Stimulated activated CD4-positive, alpha-beta T cell treated with anti-CD3 and anti-CD28 coated beads, TNF-alpha, amount 100 ng/mL, for 24 hours (primary cell): ENCODE data around the gene SPECC1.
"Not testable (repeated sequence)": the region's sequence is repeated elsewhere in the genome, so short reads cannot be mapped to it uniquely, and the experiment has no call there.

Source experiments
- DNase-seq, 3 experiments: peaks; one replicate each; pipeline ENCODE4 v3.0.0-alpha.2; 2020; ENCODE audit warnings: low read depth in 3 of 3

Gene SPECC1

DNA sequence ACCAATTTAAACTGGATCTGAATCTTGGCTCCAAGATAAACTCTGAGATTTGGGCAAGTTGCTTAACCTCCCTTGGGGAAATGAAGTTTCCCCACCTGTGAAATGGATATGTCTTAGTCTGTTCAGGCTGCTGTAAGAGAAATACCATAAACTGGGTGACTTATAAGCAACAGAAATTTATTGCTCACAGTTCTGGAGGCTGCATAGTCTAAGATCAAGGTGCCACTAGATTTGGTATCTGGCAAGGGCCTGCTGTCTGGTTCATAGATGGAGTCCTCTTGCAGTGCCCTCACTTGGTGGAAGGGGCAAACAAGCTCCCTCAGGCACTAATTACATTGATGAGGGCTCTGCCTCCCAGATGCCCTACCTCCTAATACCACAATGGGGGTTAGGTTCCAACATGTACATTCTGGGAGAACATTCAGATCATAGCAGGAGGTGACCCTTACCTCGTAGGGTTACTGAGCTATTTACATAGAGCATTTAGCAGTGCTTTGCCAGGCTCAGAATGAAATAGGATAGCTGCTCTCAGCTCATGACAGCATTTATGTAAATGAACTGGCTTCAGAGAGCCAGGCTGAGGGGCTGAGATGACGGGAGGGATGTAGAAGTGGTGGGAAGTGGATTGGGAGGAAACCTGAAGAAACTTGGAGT is 83.9 kb downstream of the SPECC1 start:
- no peak for DNase-seq

DNA sequence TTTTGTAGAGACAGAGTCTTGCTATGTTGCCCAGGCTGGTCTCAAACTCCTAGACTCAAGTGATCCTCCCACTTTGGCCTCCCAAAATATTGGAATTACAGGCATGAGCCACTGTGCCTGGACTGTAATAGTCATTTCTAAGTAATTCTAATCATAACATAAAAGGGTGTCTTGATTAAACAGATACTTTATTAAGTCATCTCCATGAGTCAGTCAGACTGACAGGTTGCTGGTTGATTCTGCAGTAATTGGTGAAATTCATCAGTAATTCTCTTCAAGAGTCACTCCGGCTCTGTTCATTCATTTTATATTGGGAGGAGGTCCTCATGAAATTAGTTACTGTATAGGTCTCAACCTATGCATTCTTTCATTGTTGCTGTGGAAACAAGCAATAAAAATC is 85.6 kb downstream of the SPECC1 start:
- DNase-seq: no peak

GRCh38 chr17:20095336-20096080 is 86.3 kb downstream of the SPECC1 start:
- no peak for DNase-seq

- no peak for DNase-seq
These were observed 87.3 kb downstream of the SPECC1 start for GRCh38 chr17:20096430-20096829.

DNA sequence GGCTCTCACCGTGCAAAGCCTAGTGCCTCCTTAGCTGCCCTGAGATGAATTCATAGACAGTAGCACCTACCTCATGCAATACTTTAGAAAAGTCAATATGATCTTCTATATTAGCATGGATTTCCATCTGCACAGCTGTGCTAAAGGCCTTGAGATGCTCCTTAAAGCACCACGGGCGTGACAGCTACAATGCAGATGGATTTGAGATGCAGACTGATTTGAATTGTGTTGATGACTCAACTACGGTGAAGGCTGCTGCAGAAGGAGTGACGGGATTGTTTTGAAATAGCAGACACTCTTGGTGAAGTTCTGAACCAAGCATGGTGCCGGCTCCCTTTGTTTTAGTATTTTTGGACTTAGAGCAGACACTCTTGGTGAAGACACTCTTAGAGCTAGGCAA is 88.2 kb downstream of the SPECC1 start:
- no peak for DNase-seq

DNA sequence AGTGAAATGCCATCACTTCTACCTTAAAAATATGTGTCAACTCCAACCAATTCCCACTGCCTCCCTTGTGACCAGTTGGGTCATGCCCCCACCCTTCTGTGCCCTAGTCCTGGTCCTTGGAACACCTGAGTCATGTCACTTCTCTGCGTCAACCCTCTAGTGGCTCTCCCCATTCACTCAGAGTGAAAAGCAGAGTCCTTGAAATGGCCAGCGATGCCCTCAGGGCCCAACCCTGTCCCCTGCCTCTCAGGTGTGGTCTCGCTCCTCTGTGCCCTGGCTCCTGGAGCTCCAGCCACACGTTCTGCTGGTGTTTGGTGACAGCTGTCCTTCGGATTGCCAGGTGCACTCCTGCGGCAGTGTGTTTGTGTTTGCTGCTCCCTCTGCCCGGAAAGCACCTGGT is 89.2 kb downstream of the SPECC1 start:
- DNase-seq: no peak

- DNase-seq: not testable (repeated sequence)
These were observed 91.6 kb downstream of the SPECC1 start for GRCh38 chr17:20100806-20101205.

DNA sequence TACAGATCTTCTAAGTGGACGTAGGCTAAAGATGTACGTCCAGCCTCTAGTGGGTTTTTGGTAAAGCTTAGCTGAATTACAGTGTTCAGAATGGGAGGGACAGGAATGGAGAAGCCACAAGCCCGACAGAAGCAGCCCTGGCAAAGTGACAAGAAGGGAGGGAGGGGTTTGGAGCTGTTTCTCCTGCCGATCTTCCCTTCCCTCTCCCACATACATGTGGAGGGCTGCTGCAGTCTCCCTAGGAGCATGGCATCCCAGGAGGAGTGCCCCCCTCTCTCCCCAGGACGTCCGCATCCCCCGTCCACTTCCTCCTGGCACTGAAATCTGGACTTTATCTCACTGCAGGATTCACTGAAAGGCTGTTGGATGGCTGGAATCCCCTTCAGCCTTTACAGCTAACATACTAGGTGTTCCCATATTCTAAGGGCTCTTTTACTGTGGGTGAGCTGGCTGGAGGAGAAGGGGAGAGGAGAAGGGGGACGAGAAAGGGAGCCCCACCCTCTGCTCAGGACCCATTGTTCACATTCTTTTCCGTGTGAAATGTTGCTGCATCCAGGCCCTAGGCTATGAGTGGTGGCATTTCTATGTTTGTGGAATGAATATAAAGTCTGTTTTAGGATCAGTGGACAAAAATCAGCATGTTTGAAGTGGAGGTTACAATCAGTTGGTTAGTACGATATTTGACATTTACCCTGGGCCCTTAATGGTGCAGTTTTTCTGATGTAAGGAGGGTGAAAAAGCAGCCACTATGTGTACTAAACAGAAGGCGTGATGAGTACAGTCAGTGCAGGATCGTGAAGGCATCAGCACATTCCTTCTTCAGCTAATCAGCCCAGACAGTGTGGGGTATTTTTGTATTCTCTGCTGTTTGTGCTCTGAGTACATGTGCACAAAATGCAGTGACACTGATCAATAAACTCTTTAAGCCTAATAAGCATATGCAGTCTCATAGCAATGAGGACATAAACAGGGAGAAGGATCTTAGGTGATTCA is 94.6 kb downstream of the SPECC1 start:
- DNase-seq: no peak

- no peak for DNase-seq
These were observed 96.6 kb downstream of the SPECC1 start for GRCh38 chr17:20105539-20106280.

- DNase-seq: not testable (repeated sequence)
These were observed 97.3 kb downstream of the SPECC1 start for GRCh38 chr17:20106446-20106845.

DNA sequence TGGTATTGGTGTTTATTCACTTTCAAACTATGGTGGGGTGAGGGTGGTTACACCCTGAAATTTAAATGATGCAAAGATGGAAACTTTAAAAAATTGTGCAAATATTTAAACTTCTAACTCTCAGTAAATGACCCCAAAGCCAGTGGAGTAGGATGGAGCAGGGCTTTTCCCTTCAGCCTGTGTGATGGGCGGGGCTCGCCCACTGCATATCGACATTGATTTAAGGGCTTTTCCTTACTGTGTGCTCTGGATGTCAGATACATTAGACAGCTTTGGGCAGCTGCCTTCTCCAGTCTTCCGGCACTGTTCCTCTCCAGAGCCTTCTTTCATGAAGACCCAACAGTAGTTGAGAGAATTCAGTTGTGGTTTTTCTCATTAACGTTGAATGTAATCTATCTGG is 99.9 kb downstream of the SPECC1 start:
- DNase-seq: no peak

DNA sequence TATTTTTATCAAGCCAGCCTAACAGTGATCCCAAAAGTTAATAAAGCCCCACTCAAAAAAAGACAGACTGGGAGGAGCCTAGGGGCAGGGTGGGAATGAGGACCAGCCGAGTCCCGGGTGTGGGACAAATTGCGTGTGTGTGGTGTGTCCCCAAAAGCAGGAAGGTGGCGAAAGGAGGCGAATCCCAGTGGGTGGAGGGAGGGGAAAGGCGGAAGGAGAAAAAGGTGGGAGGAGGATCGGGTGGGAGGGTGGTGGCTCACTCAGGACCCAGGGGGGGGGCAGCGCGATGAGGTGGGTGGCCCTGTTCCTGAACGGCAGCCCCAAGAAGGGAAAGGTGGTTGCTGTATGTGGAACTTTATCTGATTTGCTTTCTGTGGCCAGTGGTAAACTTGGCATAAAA is 102.4 kb downstream of the SPECC1 start:
- DNase-seq: no peak

- no peak for DNase-seq
These were observed 105.3 kb downstream of the SPECC1 start for GRCh38 chr17:20114466-20114865.

- peak; percentile 17 to 41 (median 40) for DNase-seq
These were observed 107.6 kb downstream of the SPECC1 start for GRCh38 chr17:20116683-20117309.

- DNase-seq: no peak
These were observed 109.1 kb downstream of the SPECC1 start for GRCh38 chr17:20118280-20118679.

- DNase-seq: no peak
These were observed 111.7 kb downstream of the SPECC1 start for GRCh38 chr17:20120836-20121235.

DNA sequence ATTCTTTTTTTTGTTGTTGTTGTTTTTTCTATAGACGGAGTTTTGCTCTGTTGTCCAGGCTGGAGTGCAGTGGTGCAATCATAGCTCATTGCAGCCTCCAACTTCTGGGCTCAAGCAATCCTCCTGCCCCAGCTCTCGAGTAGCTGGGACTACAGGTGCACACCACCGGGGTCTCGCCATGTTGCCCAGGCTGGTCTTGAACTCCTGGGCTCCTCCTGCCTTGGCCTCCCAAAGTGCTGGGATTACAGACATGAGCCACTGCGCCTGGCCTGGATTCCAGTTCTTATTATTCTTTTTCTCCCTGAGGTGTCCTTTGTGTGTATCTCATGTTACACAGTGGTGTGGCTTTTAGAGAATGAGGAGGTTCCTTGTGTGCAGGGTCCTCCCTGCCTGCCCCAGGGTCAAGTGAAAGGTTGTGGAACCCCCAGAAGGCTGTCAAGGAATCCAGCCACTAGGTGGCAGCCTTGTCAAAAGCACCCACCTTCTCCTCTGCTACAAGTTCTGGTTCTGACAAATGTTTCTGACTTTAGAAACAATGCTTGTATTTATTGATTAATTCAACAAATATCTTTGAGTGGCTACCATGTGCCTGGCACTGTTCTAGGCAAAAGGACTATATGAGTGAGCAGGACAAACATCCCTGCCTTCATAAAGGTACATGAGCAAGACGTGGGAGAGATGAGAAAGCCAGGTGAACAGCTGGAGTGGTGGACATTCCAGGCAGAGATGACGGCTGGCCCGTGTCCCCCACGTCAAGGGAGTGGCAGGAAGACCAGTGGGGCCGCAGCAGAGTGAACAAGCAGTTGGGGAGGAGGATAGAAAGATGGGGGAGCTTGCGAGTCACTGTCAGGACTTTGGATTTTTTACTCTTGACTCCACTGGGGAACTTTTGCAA is 112.4 kb downstream of the SPECC1 start:
- peak; percentile 43 to 60 (median 47) for DNase-seq

DNA sequence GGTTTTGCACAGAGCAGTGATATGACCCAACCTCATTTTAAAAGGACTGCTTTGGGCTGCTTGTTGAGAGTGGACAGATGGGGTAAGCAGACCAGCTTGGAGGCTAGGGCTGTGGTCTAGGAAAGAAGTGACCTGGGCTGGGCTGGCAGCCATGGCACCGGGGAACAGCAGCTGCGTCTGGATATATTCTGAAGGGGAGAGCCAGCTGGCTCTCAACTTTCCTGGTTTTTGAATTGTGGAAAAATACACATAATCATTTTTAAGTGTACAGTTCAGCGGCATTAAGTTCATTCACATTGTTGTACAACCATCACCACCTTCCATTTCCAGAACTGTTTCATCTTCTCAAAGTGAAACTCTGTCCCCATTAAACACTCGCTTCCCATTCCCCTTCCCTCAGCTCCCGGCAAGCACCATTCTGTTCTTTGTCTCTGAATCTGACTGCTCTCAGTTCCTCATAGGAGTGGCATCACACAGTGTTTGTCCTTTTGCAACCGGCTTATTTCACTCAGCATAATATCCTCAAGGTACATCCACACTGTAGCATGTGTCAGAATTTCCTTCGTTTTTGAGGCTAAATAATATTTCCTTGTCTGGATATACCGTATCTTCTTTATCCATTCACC is 113.2 kb downstream of the SPECC1 start:
- no peak for DNase-seq

- no peak for DNase-seq
These were observed 114.0 kb downstream of the SPECC1 start for GRCh38 chr17:20123209-20123608.

GRCh38 chr17:20125724-20126123 is 116.6 kb downstream of the SPECC1 start:
- DNase-seq: no peak
